NCI-H82 (cell line): ENCODE measurements around the gene CHST15.

Experiments
- DNase-seq: peaks from one replicate; lab custom pipeline; 2025; lab: John Stamatoyannopoulos, UW

Gene CHST15

DNA sequence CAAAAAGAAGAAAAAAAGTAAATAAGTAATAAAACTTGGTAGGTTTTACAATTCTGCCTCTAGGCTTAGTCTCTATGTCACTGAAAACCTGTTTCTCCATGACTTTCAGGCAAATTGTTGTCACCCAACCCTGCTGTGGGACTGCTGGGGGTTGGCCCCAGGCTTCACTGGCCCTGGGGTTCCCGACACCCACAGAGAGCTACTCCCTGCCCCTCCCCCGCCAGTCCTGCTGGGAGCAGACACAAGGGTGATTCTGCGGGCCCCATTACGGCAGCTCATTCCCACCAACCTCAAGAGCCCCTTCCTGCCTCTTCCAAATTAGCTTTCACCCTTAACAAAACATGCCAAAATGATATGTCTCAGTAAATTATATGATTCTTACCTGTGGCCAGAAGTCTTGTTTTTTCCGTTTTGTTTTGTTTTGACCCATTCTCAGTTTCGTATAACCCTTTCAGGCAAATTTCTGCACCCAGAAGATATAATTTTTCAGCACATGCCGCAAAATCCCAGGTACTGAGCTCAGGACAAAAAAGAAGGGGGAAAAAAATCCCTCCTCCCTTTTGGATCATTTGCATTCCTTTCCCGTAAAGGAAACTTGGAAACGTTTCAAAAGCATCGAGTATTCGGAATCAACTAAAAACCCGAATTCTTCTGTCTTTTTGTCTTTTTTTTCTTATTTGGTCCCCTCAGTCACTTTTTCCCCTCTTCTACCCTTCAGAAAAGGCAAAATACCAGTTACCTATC is 27.8 kb downstream of the CHST15 start:
- DNase-seq, result no peak

DNA sequence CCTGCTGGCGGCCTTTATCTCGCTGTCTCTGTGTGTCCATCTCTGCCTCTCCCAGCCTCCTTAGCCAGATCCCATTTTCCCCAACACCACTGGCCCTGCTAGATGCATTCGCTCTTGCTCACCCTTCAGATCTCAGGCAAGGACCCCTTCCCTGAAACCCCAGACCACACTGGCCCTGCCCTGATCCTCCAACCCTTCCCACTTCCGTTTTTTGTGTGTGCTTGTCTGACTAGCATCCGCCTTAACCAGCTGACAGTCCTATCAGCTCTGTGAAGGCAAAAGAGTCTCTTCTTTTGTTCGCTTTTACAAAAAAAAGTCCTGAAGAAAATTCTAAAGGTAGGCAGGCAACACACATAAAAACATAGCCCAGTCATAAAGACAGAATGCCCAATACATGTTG is 28.7 kb downstream of the CHST15 start:
- no peak for DNase-seq

DNA sequence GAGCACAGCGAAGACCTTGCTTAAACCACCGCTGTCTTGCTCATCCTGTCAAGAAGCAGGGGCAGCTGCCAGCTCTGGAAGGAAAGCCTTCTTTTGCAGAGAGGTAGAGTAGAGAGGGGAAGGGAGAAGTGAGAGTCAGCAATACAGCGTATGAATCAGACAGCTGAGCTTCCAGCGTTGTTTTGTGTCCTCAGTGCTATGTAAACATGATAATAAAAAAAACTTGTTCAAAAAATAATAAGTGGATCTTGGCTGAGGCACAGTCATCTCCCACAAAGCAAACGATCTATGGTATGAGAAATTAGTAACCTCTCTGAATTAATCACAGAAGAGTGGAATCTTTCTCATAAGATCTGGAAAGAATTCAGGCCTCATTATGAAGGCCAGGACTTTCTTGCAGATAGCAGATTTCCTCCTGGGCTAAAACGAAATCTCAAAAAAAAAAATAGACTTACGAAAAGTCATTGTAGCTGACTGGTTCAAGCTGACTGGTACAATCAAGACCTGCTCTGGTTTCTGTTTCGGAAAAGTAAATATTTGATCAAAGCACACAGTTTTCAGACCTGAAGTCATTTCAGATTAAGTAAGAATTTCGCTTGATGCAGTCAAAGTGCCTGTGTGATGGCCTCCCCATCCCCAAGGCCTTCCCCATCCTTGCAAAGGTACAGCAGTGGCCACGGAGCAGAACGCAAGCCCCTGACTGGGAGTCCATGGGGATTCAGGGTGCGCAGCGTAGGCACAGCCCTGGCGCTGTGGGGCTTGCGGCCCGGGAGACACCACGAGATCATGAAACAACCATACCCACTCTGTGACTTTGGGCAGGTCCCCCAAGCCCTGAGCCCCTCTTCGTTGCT is 29.4 kb downstream of the CHST15 start:
- no peak for DNase-seq

DNA sequence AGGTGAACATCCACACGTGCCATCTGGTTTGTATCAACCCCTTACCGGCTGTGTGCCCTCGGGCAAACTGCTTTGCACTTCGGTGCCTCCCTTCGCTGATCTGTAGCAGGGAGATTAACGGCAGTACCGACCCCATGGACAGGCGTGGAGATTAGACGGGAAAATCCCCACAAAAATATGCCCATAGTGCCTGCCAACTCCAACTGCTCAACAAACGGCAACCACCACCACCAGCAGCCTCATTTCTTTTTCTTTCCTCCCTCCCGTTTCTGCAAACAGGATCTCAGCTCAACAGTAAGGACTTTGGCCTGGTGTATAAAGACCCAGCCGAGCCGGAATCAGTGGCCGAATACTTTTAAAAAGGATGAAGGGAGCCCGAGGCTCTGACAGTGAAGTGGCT is 31.0 kb downstream of the CHST15 start:
- DNase-seq, result peak; percentile 13

DNA sequence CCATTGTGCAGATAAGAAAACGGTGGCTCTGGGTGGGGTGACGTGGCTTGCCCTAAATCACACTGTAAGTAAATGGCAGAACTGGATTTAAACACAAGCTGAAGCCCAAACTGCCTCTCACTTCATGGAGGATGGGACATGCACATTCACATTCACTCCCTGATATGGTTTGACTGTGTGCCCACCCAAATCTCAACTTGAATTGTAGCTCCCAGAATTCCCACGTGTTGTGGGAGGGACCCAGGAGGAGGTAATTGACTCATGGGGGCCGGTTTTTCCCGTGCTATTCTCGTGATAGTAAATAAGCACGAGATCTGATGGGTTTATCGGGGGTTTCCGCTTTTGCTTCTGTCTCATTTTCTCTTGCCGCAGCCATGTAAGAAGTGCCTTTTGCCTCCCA is 32.4 kb downstream of the CHST15 start:
- DNase-seq, result no peak

DNA sequence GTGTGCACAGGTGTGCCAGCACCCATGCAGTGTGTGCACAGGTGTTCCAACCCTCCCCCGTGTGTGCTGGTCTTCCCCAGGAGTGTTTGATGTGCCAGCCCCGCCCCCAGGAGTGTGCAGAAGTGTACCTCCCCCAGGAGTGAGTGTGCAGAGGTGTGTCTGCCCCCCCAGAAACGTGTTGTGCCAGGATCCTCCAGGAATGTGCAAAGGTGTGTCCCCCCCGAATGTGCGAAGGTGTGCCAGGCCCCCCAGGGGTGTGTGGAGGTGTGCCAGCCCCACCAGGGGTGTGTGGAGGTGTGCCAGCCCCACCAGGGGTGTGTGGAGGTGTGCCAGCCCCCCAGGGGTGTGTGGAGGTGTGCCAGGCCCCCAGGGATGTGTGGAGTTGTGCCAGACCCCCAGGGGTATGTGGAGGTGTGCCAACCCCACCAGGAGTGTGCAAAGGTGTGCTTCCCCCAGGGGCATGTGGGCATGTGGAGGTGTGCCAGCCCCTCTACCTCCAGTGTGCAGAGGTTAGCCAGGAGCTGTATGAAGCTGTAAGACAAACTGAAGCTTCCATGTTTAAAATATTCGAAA is 33.2 kb downstream of the CHST15 start:
- no peak for DNase-seq

DNA sequence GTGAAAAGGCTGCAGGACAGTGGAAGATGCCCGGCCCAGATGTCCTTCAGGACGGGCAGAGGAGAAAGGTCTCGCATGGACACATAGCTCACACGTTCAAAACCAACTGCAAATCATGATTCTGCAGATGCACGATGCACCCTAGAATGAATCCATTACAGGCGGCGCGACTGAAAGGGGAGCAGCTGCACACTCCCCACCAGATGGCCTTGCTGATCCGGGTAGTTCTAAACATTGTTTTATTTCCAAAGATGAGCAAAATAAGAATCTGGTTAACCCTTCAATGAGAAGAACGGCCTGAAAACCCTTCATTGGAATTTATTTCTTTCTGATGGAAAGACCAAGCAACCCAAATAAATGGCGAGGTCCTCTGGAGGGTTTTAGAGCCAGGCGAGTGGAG is 33.8 kb downstream of the CHST15 start:
- DNase-seq, result no peak

DNA sequence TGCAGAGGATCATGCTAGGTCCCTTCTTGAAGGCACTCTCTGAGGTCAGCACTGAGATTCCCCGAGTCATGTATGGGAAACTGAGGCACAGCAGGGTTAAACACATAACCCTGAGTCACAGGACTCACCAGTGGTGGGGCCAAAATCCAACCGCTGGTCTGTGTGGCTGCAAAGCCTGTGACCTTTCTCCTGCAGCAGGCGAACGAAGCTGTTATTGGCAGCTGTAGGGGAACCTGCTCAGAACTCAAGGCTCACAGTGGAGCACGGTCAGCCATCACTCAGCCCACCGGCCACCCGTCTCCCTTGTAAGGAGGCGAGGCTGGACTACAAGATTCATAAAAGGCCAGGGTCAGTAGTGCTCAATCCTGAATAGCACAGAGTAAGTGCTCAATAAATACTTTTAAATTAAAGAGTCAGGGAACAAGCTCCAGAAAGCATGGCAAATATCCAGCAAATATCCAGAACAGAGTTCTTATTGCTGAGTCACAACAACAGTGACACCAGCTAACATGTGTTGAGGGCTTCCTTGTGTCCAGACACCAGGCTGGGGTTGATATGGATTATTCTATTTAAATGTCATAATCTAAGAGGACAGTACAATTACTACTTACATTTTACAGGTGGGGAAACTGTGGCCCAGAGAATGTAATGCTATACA is 34.9 kb downstream of the CHST15 start:
- no peak for DNase-seq

DNA sequence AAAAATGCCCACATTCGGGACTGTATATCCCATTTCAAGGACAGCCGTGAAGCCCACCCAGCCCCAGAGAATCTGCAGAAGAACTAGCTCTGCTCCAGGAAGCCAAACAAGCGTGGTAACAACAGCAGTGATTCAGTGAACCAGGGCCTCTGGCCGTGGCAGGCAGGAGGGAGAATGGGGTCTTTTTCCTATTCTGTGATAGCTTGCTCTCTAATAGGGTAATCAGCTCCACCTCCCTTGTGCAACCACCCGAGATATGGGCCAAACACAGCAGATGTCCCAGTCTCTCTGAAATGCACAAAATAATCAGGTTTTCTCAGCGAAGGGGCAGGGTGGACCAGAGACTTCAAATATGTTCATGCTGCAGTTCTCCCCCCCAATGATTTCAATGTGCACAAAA is 35.8 kb downstream of the CHST15 start:
- DNase-seq, result no peak

DNA sequence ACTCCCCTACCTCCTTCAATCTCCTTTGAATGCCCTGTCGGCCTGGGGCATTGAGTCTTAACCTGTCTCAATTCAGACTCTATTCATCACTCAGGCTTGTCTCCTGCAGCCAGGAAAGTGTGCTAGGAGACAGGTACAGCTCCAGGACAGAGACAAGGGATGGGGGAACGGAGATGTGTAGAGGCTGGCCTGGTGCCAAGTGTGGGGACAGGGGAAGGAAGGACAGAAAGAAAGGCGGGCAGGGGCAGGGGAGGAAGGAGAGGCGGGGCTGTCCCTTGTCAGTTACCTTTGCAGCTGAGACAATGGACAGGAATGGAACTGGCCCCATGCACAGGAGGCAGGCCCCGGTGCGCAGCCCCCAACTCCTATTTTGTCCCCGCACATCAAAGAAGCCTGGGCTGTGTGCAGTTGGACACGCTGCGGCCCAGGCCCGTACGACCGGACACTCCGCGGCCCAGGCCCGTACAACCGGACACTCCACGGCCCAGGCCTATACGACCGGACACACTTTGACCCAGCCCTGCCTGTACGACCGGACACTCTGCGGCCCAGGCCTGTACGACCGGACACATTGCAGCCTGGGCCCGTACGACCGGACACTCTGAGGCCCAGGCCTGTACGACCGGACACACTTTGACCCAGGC is 36.9 kb downstream of the CHST15 start:
- DNase-seq, result no peak

DNA sequence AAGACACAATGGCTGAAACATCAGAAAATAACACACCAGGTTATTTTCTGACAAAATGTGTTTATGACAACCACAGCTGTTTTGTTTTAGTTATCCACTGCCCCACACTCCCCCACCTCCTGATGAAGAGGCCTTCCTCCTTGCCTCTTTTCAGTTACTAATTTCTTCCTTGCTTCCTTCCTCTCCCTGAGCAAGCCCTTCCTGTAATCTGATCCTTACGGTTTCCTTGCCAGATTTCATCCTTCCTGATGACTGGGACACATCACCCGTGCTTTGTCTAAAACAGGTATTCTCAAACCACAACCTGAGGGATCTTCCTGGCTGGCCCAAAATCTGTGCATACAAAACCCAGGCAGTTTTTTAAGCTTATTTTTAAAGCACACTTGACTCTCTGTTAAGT is 39.4 kb downstream of the CHST15 start:
- no peak for DNase-seq

DNA sequence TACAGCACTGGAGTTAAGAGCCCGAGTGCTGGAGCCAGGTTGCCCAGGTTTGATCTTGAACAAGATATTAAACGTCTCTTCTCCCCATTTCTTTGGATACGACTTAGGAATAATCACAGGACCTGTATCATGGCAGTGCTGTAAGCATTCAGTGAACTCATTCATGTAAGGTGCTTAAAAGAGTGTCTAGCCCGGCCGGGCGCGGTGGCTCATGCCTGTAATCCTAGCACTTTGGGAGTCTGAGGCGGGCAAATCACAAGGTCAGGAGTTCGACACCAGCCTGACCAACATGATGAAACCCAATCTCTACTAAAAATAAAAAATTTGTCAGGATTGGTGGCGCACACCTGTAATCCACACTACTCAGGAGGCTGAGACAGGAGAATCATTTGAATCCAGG is 40.8 kb downstream of the CHST15 start:
- DNase-seq, result no peak

DNA sequence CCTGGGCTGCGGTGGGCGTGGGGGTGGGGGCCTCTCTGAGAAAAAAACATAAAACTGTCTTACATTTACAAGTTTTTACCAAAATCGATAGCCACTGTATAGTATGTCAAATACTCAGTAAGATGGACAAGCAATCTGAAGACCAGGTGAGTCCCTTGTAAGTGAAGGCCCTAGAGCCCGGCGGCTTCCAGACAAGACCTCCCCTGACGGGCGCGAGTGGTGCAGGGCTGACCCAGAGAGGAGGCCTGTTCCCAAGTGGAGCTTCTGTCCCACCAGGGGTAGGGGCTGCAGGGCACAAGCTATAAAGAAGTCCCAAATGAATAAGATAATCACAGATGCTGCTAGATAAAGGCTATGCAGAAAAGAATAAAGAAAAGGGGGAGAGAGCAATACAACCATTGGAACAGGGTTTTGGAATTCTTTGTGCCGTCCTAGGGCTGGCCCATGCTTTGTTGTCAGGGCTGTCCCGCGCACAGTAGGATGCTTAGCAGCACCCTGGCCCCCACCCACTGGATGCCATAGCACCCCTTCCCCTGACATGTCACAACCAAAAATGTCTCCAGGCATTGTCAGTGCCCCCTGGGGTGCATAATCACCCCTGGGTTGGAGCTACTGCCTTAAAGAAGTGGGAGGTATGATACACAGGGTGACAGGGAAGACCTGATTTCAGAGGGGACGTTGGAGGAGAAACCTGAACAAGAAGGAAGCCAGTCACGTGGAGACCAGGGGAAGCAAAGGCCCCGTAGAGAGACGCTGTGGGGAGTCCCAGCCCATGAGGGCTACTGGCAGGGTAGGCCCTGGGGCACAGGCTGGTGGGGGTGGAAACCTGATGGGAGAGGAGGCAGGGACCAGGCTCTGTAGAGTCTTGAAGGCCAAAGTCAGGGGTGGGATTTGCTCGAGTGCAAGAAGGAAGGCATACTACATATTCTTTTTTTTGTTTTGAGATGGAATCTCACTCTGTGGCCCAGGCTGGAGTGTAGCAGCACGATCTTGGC is 43.1 kb downstream of the CHST15 start:
- DNase-seq, result no peak

DNA sequence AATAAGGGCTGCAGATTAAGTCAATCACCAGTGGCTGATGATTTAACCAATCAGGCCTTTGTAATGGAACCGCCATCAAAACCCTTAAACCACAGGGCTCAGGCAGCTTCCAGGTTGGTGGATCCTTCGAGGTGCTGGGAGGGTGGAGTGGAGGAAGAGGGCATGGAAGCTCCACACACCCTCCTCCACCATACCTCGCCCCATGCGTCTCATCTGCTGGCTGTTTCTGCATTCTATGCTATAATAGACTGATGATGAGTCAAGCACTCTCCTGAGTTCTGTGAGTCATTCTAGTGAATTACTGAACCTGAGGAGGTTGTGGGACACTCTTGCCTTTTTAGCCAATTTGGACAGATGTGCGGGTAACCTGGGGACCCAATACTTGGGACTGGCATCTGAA is 43.9 kb downstream of the CHST15 start:
- no peak for DNase-seq

DNA sequence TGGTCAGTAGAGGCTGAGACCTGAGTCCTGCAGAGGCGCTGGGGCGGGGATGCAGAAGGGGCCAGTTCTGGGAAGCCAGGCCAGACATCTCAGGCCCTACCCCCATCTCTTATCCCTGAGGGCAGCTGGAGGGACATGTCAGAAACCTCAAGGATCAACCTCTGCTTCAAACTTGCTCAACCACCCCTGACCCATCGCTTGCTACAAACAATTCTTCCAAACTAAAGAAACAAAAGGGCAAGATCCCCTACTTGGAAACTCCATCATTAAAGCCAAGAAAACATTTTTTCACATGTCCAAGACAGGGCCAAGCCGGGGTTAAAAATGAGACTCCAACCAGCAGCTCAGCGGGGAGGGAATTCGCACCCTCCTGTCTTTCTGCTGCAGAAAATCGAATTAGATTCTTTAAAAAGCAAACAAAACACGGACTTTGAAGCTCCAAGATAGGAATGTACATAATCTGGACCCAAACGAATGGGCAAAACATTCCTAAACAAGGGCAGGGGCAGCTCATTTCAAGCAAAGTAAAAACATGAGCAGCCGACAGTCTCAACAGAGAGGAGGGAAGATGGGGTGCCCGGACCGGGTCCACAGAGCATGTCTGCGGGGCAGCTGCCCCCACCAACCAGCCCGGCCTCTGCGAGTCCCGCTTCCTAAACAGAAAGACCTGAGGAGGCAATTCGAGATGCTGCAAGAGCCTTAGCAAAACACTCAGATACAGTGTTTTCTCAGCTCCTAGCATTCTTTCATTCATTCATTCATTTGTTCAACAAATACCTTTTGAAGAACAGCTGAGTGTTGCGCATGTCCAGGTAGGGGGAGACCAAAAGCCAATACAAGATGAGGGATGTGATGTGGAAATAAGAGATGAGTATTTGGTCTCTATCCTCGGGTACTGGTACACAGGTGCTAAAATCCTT is 44.8 kb downstream of the CHST15 start:
- DNase-seq, result no peak

DNA sequence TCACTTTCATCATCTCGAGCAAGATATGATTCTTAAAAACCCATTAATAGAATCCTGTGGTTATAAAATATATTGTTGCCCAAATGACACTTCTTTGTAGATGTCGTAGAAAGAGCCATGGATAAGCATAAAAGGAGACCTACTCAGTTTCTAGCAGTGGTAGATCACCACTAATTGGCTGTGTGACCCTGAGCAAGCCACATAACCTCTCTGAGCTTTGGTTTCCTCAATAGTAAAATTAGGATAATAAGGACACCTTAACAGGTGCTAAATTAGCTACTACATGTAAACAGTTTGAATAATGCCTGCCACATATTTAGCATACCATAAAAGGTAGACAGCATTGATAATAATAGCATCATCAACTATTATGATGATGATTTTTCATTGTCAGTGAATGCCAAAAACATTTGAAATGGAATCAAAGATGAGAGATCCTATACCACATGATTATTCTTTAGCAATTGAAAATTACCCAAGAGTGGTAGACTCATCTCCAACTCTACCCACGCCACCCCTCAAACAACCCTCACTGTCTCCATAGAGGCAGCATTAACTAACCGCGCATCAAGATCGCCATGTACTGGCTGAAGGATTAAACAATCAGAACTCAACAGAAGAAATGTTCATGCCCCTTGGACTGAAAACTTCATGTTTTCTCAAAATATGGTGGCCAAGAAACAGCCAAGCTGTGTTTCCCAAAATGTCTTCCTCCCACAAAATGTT is 45.8 kb downstream of the CHST15 start:
- no peak for DNase-seq

DNA sequence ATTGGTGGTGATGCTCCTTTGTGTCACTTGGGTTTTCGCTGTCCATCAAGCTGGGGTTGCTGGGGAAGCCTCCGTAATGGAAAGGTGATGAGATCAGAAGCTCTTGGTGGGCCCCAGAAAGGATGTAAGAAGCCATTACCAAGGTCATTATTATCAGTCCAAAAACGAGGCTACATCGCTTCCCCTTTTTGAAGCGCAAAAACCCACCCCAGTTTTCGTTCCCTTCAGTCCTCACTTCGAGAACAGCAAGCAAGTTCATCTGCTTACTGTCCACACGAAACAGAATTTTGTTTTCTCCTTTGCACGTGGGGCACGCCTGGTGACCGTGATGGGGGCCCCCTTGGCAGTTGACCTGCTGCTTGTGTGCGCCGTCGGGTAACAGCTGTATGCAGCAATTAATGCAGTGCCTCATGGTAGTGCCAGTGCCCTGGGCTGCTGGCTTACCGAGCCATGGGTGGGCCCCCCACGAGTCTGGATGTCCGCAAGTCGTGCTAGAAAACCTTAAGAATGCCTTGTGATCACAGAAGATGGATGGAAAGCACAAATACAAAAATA is 47.5 kb downstream of the CHST15 start:
- no peak for DNase-seq

DNA sequence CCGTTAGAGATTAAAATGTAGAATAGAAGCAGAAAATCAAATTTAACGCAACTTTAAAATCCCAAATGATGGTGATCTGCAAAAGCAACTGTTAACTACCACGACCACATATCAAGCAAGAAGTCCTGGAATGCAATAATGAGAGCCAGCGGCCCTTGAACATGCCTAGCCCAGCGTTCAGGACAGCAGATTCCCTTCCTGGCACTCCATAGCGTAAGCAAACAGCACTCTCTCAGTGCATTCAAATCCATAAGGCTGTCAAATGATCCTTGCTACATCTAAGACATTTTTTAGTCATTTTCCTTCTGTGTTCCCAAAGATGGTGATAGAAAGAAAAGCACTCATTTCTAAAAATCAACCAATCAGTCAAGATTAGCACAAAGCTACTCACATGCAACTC is 48.1 kb downstream of the CHST15 start:
- no peak for DNase-seq
